MV-4-11 (cell line): ENCODE measurements around the gene YAP1.
"Not testable (repeated sequence)": the region's sequence is repeated elsewhere in the genome, so short reads cannot be mapped to it uniquely, and the experiment has no call there.

Source experiments
- DNase-seq: peaks from one replicate; lab custom pipeline; 2025; lab: John Stamatoyannopoulos, UW

YAP1 gene

GRCh38 chr11:102241026-102241425, 130.8 kb downstream of the YAP1 start:
- no peak for DNase-seq

GRCh38 chr11:102243399-102243884, 133.2 kb downstream of the YAP1 start:
- DNase-seq, result no peak

- no peak for DNase-seq
Measured at GRCh38 chr11:102244681-102245409, 134.6 kb downstream of the YAP1 start.

- peak; percentile 8 for DNase-seq
Measured at GRCh38 chr11:102251423-102251822, 141.2 kb downstream of the YAP1 start.

- no peak for DNase-seq
Measured at GRCh38 chr11:102252339-102252891, 142.2 kb downstream of the YAP1 start.

GRCh38 chr11:102253020-102253715, 142.9 kb downstream of the YAP1 start:
- no peak for DNase-seq

GRCh38 chr11:102254047-102254446, 143.8 kb downstream of the YAP1 start:
- no peak for DNase-seq

- no peak for DNase-seq
Measured at GRCh38 chr11:102256251-102256650, 146.0 kb downstream of the YAP1 start.

GRCh38 chr11:102260241-102260640, 150.0 kb downstream of the YAP1 start:
- no peak for DNase-seq

- DNase-seq, result no peak
Measured at GRCh38 chr11:102263379-102264003, 153.2 kb downstream of the YAP1 start.

- not testable (repeated sequence) for DNase-seq
Measured at GRCh38 chr11:102264704-102265103, 154.5 kb downstream of the YAP1 start.

- DNase-seq, result no peak
Measured at GRCh38 chr11:102266099-102266498, 155.9 kb downstream of the YAP1 start.

- DNase-seq, result no peak
Measured at GRCh38 chr11:102267609-102268008, 157.4 kb downstream of the YAP1 start.

- DNase-seq, result peak; percentile 42
Measured at GRCh38 chr11:102268083-102268984, 158.1 kb downstream of the YAP1 start.

GRCh38 chr11:102268985-102269470, 158.8 kb downstream of the YAP1 start:
- DNase-seq, result no peak

- DNase-seq, result no peak
Measured at GRCh38 chr11:102269927-102270326, 159.7 kb downstream of the YAP1 start.

GRCh38 chr11:102272047-102272824, 162.0 kb downstream of the YAP1 start:
- no peak for DNase-seq

GRCh38 chr11:102274628-102275027, 164.4 kb downstream of the YAP1 start:
- DNase-seq, result no peak

GRCh38 chr11:102276362-102276761, 166.1 kb downstream of the YAP1 start:
- DNase-seq, result no peak

GRCh38 chr11:102276783-102277182, 166.5 kb downstream of the YAP1 start:
- DNase-seq, result no peak
